Epithelial cell of esophagus (primary cell): ENCODE results near the gene ACTRT1.

Experiments
- DNase-seq: peaks from one replicate; pipeline ENCODE4 v3.0.0; 2010; ENCODE audit warnings: low read depth
- H3K4me3 ChIP-seq: 2 replicates; pipeline ENCODE4 v1.5.1; 2011; ENCODE audit warnings: mild to moderate bottlenecking, low read length, control low read depth
- TF ChIP-seq, protein P1 (sequence below): IDR thresholded peaks from 2 replicates; pipeline ENCODE4 v1.5.1; 2011; ENCODE audit warnings: low read depth, mild to moderate bottlenecking, low read length, control low read depth, inconsistent platforms; ENCODE audit not compliant: insufficient read depth; ENCODE audit errors: missing control alignments

The ACTRT1 gene

DNA sequence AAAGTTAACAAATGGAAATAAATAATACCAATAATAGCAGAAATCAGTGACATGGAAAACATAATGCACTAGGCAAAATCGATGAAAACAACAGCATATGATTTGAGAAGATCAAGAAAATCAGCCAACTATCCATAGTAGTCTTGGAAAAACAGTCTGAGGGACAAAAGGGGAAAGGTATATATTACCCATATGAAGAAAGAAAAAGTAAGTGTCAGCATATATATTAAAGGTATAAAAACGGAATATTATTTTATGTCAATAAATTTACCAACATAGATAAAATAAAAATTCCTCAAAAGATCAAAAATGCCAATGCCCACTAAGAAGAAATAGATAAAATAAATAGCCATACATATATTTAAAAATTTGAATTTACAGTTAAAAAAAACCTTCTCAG lies 33.0 kb downstream of the ACTRT1 start:
- TF ChIP-seq, protein P1, sequence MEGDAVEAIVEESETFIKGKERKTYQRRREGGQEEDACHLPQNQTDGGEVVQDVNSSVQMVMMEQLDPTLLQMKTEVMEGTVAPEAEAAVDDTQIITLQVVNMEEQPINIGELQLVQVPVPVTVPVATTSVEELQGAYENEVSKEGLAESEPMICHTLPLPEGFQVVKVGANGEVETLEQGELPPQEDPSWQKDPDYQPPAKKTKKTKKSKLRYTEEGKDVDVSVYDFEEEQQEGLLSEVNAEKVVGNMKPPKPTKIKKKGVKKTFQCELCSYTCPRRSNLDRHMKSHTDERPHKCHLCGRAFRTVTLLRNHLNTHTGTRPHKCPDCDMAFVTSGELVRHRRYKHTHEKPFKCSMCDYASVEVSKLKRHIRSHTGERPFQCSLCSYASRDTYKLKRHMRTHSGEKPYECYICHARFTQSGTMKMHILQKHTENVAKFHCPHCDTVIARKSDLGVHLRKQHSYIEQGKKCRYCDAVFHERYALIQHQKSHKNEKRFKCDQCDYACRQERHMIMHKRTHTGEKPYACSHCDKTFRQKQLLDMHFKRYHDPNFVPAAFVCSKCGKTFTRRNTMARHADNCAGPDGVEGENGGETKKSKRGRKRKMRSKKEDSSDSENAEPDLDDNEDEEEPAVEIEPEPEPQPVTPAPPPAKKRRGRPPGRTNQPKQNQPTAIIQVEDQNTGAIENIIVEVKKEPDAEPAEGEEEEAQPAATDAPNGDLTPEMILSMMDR: no peak

DNA sequence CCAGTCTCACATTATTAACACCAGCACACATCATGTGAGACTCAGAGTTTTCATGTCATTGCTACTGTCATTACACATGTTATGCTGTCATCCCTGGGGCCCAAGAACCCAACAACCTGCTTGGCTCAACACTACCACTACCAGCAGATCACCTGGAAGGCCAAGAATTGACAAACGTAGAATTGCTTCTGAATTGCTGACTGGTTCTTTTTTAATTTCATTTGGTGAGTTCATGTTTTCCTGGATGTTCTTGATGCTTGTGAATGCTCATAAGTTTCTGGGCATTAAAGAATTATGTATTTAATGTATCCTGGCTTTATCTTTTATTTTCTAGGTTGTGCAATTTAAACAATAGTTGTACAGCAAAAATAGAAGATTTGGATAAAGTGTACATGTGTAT lies 40.2 kb downstream of the ACTRT1 start:
- no peak overlapping the region for H3K4me3 ChIP-seq
- TF ChIP-seq, protein P1: no peak
- no peak for DNase-seq

More for the DNA sequence above, 33.0 kb downstream of the ACTRT1 start:
- DNase-seq: no peak
- no peak overlapping the region for H3K4me3 ChIP-seq

DNA sequence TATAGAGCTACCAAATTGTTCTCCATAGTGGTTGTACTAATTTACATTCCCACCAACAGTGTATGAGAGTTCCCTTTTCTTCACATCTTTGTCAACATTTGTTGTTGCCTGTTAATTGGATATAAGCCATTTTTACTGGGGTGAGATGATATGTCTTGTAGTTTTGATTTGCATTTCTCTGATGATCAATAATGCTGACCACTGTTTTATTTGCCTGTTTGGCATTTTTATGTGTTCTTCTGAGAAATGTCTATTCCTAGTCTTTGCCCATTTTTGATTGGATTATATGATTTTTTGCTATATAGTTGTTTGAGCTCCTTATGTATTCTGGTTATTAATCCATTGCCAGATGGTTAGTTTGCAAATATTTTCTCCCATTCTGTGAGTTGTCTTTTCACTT lies 44.3 kb downstream of the ACTRT1 start:
- no peak overlapping the region for H3K4me3 ChIP-seq
- no peak for DNase-seq
- TF ChIP-seq, protein P1: no peak
